ENCODE results near the gene ADA.

GRCh38 chr20:44666066-44666465 is 14.6 kb upstream of the ADA start:
- TF ChIP-seq EZH2 (IDR thresholded peaks at IDR 0.05; ENCODE audit: insufficient read depth, poor library complexity, severe bottlenecking) (no peak), EZH2phosphoT487 (IDR thresholded peaks at IDR 0.05; ENCODE audit: insufficient read depth, low read depth) (no peak)

Data from GM23248 (cell line).